ENCODE data around the gene PKP4. TPM values are rescaled to one million over a fixed set of nuclear protein-coding genes. Genes with fewer than 3 reads are reported as not detected.

PKP4 gene
- total RNA-seq, 1 experiment from 2014 or later, result 52.0 TPM

GRCh38 chr2:158575051-158575635 is 118.4 kb downstream of the PKP4 start:
- Histone ChIP-seq H3K14ac (ENCODE audit: insufficient read depth, low read length) (no peak overlapping the region), H3K23ac (ENCODE audit: insufficient read length, low read depth, low read length) (no peak overlapping the region), H2BK120ac (ENCODE audit: low read depth, low read length, poor library complexity, severe bottlenecking) (no peak overlapping the region), H3K56ac (ENCODE audit: insufficient read length, low read depth, low read length) (no peak overlapping the region), H3K79me1 (ENCODE audit: insufficient read depth, low read depth, low read length, poor library complexity, severe bottlenecking) (no peaks in the 10 kb centered on the region), H3K18ac (ENCODE audit: insufficient read length, low read depth, low read length) (no peak overlapping the region), H2BK20ac (ENCODE audit: low read depth, low read length, poor library complexity, severe bottlenecking) (no peak overlapping the region), H2AK5ac (ENCODE audit: insufficient read length, low read length) (no peak overlapping the region), H4K91ac (ENCODE audit: insufficient read length, low read depth, low read length) (no peak overlapping the region), H3K79me2 (ENCODE audit: insufficient read depth, low read length) (no peaks in the 10 kb centered on the region), H2BK12ac (ENCODE audit: insufficient read length, low read depth, low read length) (no peak overlapping the region), H3K27me3 (ENCODE audit: insufficient read depth, low read length) (no peaks in the 10 kb centered on the region), H3K9me3 (ENCODE audit: control insufficient read depth, low read depth, low read length) (no peaks in the 10 kb centered on the region), H2BK15ac (ENCODE audit: low read depth, low read length) (no peak overlapping the region), H3K4ac (ENCODE audit: low read depth, low read length) (no peak overlapping the region), H4K20me1 (ENCODE audit: control insufficient read depth, insufficient read depth, insufficient read length) (no peaks in the 10 kb centered on the region), H3K9ac (ENCODE audit: extremely low read depth, insufficient read length, low read length) (no peak overlapping the region), H4K8ac (replicated peaks; ENCODE audit: insufficient read length, low read depth, low read length) (no peak overlapping the region), H3K27ac (ENCODE audit: insufficient read length, low read depth, low read length) (no peak overlapping the region), H2BK5ac (ENCODE audit: insufficient read length, low read length) (no peak overlapping the region), H3K4me1 (ENCODE audit: insufficient read depth, low read length) (no peaks in the 10 kb centered on the region), H3K23me2 (ENCODE audit: insufficient read length, low read depth, low read length, poor library complexity, severe bottlenecking) (no peaks in the 10 kb centered on the region), H3K4me2 (ENCODE audit: insufficient read depth, insufficient read length, low read length) (no peak overlapping the region), H4K5ac (ENCODE audit: insufficient read length, low read depth, low read length) (no peak overlapping the region), H2AFZ (ENCODE audit: low read length) (no peak overlapping the region), H3T11ph (ENCODE audit: low read length) (no peak overlapping the region)
- Mint-ChIP-seq H3K9me3 (no peaks in the 10 kb centered on the region), H3K4me1 (peaks cover 2 to 7% of the 10 kb centered on the region in 2 experiments; a peak in 2 of 4 replicates), H3K27me3 (ENCODE audit: low read depth) (no peaks in the 10 kb centered on the region), H3K4me3 (no peak overlapping the region), H3K36me3 (ENCODE audit: insufficient read depth in 1 of 3, low read depth in 3 of 3) (0 out of 7 replicates have a peak, but pooled peaks cover 0 to 1% (median 0%) of the 10 kb centered on the region in 3 experiments), H3K27ac (no peak overlapping the region)
- WGBS (ENCODE audit: extremely low coverage, insufficient read length, low lambda C conversion rate), result no CpG with 5 or more reads among the region's 2 CpGs
- DNase-seq, result no peak
- no peak for TF ChIP-seq CTCF (conservative IDR thresholded peaks at IDR 0.05)
